HG02970 (cell line): ENCODE data around the gene PHLPP1.
A peak's percentile ranks its signal among the peaks of the same experiment; 100 is the strongest.

Source experiments
- ATAC-seq: cut with Tn5 transposase; IDR thresholded peaks from one replicate; pipeline ENCODE4 v1.9.1; 2021; ENCODE audit warnings: mild to moderate bottlenecking, moderate library complexity, moderate number of reproducible peaks; ENCODE audit not compliant: unreplicated experiment, low FRiP score

Gene PHLPP1

DNA sequence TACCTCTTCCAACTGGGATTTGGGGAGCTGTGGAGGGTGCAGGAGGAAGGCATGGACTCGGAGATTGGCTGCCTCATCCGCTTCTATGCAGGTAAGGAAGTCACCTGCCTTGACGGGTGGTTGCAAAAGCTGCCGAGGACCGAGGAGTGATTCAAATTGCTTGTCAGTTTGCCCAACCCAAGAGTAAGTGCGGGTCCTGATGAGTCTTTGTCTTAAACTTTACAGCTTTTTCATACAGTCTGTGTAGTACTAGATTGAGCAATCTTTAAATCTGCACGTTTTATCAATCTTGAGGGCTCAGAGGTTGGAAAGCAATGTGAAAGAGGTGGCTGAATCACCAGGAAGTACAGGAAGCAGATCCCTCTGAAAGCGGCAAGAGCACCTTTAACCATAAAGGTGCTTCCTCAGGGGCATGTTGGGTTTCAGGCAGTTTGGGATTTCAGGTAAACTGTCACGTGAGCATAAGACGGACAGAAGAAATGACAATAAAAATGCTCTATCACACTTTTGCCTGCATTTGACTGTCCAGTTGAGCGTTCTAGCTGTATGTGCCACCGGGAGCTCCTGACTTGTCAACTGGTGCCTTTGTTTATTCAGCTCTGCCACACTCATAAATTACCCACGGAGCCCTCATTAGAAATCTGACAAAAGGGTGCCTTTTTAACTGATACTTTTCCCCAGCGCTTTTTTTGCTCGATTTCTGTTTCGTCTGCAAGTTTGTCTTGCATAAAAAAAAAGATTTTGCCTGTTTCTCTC lies 2.0 kb downstream of the PHLPP1 start:
- no peak for ATAC-seq

GRCh38 chr18:62717925-62718800 lies 2.8 kb downstream of the PHLPP1 start:
- no peak for ATAC-seq

GRCh38 chr18:62720048-62720447 lies 4.7 kb downstream of the PHLPP1 start:
- ATAC-seq = no peak

- ATAC-seq = no peak
Observed at GRCh38 chr18:62720766-62721613, 5.6 kb downstream of the PHLPP1 start.

GRCh38 chr18:62721839-62722795 lies 6.8 kb downstream of the PHLPP1 start:
- no peak for ATAC-seq

DNA sequence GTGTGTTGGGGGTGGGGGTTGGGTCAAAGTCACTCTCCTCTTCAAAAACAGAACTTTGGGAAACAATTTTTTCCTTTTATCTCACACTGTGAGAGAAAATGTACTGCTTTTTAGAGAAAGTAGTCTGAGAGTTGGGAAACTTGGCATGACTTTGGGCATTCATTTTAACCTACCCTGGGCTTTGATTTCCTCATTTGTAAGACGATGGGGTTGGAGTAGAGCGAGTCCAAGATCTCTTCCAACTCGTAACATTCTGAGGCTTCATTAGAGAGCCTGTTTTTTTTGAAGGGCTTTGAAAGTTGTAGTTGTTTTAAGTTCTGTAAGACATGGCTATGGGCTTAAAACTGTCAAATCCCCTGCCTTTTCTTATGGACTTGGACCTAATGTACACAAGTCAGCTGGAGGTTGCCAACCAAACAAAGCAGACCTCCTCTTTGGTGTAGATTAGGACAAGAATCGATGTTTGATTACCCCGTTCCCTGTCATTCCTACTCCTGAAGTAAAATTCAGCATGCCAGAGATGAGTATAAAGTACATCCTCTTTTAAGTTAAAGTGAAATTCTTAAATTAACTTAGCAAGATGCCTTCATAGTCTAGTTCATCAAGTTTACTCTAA lies 8.4 kb downstream of the PHLPP1 start:
- no peak for ATAC-seq

GRCh38 chr18:62725896-62726295 lies 10.6 kb downstream of the PHLPP1 start:
- no peak for ATAC-seq

GRCh38 chr18:62728254-62728653 lies 12.9 kb downstream of the PHLPP1 start:
- ATAC-seq = no peak

DNA sequence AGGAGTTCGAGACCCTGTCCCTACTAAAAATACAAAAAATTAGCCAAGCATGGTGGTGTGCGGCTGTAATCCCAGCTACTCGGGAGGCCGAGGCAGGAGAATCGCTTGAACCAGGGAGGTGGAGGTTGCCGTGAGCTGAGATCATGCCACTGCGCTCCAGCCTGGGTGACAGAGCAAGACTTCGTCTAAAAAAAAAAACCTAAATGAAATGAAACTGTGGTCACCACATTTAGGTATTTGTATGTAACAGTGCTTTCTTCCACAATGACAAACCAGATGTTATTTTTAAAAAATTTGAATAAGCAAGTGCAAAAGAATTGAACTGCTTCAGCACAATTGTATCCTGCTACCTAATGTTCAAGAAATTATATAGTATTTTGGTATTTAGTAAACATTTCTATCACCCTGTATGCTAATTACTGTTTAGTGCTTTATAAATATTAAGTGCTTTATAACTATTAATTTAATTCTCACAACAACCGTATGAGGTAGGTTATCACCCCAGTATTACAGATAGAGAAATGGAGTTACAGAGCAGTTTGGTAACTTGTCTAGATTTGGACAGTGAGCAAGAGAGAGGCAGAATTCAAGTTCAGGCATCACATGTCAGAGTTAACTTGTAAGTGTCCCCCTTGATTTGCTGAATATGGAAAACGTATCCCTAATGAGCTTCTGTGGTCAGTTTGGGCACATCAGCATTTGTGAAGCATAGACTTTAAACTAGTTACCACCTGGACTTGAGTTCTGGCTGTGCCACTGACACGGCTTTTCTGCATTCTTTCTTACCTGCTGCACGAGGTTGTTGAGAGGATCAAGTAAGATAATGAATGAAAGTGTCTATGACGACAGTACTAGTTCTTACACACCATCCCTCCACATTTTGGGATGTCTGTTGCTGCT lies 14.4 kb downstream of the PHLPP1 start:
- peak; percentile 64 for ATAC-seq

DNA sequence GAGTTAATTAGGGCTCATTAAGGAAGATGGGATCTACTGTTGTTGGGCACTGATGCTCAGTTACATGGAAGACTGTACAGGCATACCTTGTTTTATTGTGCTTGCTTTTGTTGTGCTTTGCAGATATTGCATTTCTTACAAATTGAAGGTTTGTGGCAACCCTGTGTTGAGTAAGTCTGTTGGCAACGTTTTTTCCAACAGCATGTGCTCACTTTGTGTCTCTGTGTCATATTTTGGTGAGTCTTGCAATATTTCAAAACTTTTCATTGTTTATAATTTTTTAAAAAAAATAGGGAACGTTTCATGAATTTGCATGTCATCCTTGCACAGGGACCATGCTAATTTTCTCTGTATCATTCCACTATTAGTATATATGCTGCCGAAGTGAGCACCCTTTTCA lies 15.6 kb downstream of the PHLPP1 start:
- ATAC-seq = no peak

GRCh38 chr18:62732617-62733016 lies 17.3 kb downstream of the PHLPP1 start:
- ATAC-seq = no peak

DNA sequence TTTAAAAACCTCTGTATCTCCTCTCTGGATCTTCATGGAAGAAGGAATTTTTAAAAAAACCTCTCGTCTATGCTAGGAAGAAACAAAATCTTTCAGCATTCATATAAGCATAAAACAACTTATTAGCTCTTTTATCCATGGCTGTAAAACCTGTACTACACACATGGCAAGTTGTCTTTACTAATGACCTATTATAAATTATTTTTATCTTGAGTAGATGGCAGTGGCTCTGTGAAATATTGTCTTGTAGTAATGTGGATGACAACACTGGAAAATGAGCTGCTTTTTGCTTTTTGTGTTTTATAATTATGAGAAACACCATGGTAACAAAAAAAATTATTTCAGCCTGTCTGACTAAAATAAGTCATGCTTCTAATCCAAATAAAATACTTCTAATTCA lies 18.9 kb downstream of the PHLPP1 start:
- no peak for ATAC-seq

- ATAC-seq = no peak
Observed at GRCh38 chr18:62735387-62735786, 20.0 kb downstream of the PHLPP1 start.

GRCh38 chr18:62736077-62736855 lies 20.9 kb downstream of the PHLPP1 start:
- no peak for ATAC-seq

DNA sequence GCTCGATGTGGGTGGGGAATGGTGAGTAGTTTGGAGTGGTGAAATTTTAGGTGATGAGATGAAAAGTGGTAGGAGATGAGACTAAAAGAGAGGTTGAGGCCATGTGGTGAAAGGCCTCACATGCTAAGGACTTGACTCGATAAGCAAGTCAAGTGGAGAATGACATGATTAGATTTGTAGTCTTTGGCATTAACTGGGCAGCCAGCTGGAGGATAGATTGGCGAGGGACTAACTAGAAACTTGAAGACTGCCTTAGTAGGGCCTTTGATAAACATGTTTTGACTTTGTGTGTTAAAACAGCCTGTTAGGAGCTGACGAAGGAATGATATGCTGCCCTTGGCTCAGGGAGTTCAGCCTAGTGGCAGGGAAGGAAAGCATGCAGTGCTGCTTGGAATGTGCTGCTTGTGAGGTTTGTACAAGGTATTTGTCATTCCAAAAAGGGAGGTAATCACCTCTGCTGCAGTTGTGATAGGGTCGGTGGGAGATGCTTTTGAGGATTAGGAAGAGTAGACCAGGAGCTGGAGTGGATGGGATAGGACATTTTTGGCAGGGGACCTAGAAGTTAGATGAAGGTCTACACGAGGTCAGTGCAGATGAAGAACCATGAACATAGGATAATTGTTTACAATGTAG lies 22.0 kb downstream of the PHLPP1 start:
- ATAC-seq = no peak

GRCh38 chr18:62738639-62739038 lies 23.3 kb downstream of the PHLPP1 start:
- ATAC-seq = no peak

DNA sequence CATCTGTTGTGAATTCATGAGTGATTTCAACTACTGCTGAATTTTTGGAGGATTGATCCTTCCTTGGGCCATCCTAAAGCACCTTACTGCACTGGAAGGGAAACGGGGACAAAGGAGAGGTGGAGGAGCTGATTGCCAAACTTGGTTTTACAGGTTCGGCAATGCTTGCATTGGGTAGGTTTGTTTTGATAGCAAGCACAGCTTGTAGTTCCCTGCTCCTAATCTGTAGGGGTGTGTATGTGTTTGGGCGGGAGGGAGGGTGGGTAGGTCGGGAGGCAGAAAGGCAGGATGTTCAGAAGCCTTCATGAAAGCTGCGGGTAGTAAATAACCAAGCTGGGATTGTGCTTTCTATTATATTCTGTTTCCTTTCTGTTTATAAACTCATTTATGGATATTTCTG lies 24.6 kb downstream of the PHLPP1 start:
- ATAC-seq = no peak
